WTC11 (cell line): ENCODE data around the gene PLD3. TPM values are rescaled to one million over a fixed set of nuclear protein-coding genes. Genes with fewer than 3 reads are reported as not detected.

ENCODE experiments used
- ATAC-seq: fragments of 200-7000 bp; cut with Tn5 transposase; 2 replicates; pipeline ENCODE4 v1.10.0; 2021; ENCODE audit warnings: mild to moderate bottlenecking, moderate library complexity
- CTCF ChIA-PET: fragments of 300-600 bp; sonication (Branson Sonifier 250); formaldehyde crosslinking; loops from one replicate; lab custom pipeline; 2021; ENCODE audit warnings: antibody characterized with exemption; lab: Charles Lee
- POLR2A ChIA-PET: fragments of 350-600 bp; sonication (Branson Sonifier 250); formaldehyde crosslinking; loops from one replicate; lab custom pipeline; 2021; ENCODE audit warnings: antibody characterized with exemption; lab: Charles Lee
- DNase-seq: peaks from one replicate; pipeline ENCODE4 v3.0.0; 2021; ENCODE audit warnings: low spot score
- H3K27ac Mint-ChIP-seq: 2 replicates; pipeline ENCODE4 v1.8.0; 2021; ENCODE audit warnings: mixed read lengths
- H3K27me3 Mint-ChIP-seq: 2 replicates; pipeline ENCODE4 v1.8.0; 2021; ENCODE audit warnings: low read depth, mild to moderate bottlenecking, moderate library complexity, mixed read lengths
- H3K36me3 Mint-ChIP-seq: 2 replicates; pipeline ENCODE4 v1.8.0; 2021; ENCODE audit warnings: mixed read lengths
- H3K4me1 Mint-ChIP-seq: 2 replicates; pipeline ENCODE4 v1.8.0; 2022; ENCODE audit warnings: mixed read lengths
- H3K4me3 Mint-ChIP-seq: 2 replicates; pipeline ENCODE4 v1.8.0; 2021; ENCODE audit warnings: mild to moderate bottlenecking, moderate library complexity, mixed read lengths
- H3K9me3 Mint-ChIP-seq: 2 replicates; pipeline ENCODE4 v1.8.0; 2021; ENCODE audit warnings: mixed read lengths
- CBFB ChIP-seq: sonication (generic); formaldehyde crosslinking; IDR thresholded peaks from 2 replicates; pipeline ENCODE4 v1.8.1; 2022; ENCODE audit warnings: mild to moderate bottlenecking, low read depth, missing genetic modification reagents
- CDX4 ChIP-seq: fragments of 250-450 bp; sonication (Bioruptor Pico); IDR thresholded peaks from 2 replicates; pipeline ENCODE4 v1.9.0; 2021; ENCODE audit warnings: moderate library complexity, mild to moderate bottlenecking, inconsistent platforms, borderline replicate concordance
- E2F4 ChIP-seq: sonication (generic); formaldehyde crosslinking; IDR thresholded peaks from 2 replicates; pipeline ENCODE4 v1.8.1; 2022; ENCODE audit warnings: low read depth, mild to moderate bottlenecking, moderate library complexity, missing genetic modification reagents, borderline replicate concordance
- ERG ChIP-seq: fragments of 250-450 bp; sonication (Bioruptor Pico); IDR thresholded peaks from 2 replicates; pipeline ENCODE4 v1.8.0; 2021; ENCODE audit warnings: mild to moderate bottlenecking
- FOXJ3 ChIP-seq: sonication (generic); formaldehyde crosslinking; IDR thresholded peaks from 2 replicates; pipeline ENCODE4 v1.9.0; 2021; ENCODE audit warnings: missing genetic modification reagents, mild to moderate bottlenecking, borderline replicate concordance
- FOXP1 ChIP-seq: sonication (generic); formaldehyde crosslinking; IDR thresholded peaks from 2 replicates; pipeline ENCODE4 v1.8.0; 2022; ENCODE audit warnings: missing genetic modification reagents, mild to moderate bottlenecking, moderate library complexity, borderline replicate concordance
- RELA ChIP-seq: sonication (generic); formaldehyde crosslinking; IDR thresholded peaks from 2 replicates; pipeline ENCODE4 v1.8.1; 2022; ENCODE audit warnings: missing genetic modification reagents, mild to moderate bottlenecking, borderline replicate concordance
- SP1 ChIP-seq: sonication (generic); formaldehyde crosslinking; conservative IDR thresholded peaks from 2 replicates; pipeline ENCODE4 v1.8.1; 2022; ENCODE audit warnings: missing genetic modification reagents
- TEAD1 ChIP-seq: sonication (generic); formaldehyde crosslinking; IDR thresholded peaks from 2 replicates; pipeline ENCODE4 v1.8.0; 2022; ENCODE audit warnings: mild to moderate bottlenecking, missing genetic modification reagents
- TP53 ChIP-seq: sonication (generic); formaldehyde crosslinking; IDR thresholded peaks from 2 replicates; pipeline ENCODE4 v1.8.1; 2023; ENCODE audit warnings: mild to moderate bottlenecking, missing genetic modification reagents
- ZNF263 ChIP-seq: sonication (generic); formaldehyde crosslinking; IDR thresholded peaks from 2 replicates; pipeline ENCODE4 v1.8.1; 2022; ENCODE audit warnings: low read depth, mild to moderate bottlenecking, moderate library complexity, missing genetic modification reagents
- ZNF281 ChIP-seq: sonication (generic); formaldehyde crosslinking; IDR thresholded peaks from 2 replicates; pipeline ENCODE4 v1.8.0; 2023; ENCODE audit warnings: mild to moderate bottlenecking, missing genetic modification reagents
- ZNF512 ChIP-seq: sonication (generic); formaldehyde crosslinking; IDR thresholded peaks from 2 replicates; pipeline ENCODE4 v1.8.1; 2022; ENCODE audit warnings: missing genetic modification reagents, borderline replicate concordance
- ZNF532 ChIP-seq: fragments of 250-450 bp; sonication (Bioruptor Pico); IDR thresholded peaks from 2 replicates; pipeline ENCODE4 v1.9.0; 2021; ENCODE audit warnings: mild to moderate bottlenecking, borderline replicate concordance
- total RNA-seq: library from RNA; stranded (reverse); gene quantifications from 3 replicates; pipeline ENCODE4 v1.2.3, GENCODE V29; 2021

PLD3 gene
- total RNA-seq, 1 experiment from 2014 or later = 190 TPM

GRCh38 chr19:40379446-40380198 lies 31.1 kb downstream of the PLD3 start:
- CTCF ChIA-PET = interaction anchor here (0.5 to 3.3 kb wide), 4 partner anchors 8 to 518 kb away, joined by 3 to 28 read pairs (median 12); no protein-coding TSS in a partner anchor
- Mint-ChIP-seq H3K27ac (no peak overlapping the region; the same call in 1 of the 2 replicates), H3K27me3 (no peaks in the 10 kb centered on the region), H3K4me3 (no peak overlapping the region), H3K36me3 (peaks cover 5% of the 10 kb centered on the region; the same call in 1 of the 2 replicates), H3K4me1 (0 out of 2 replicates have a peak, but pooled peaks cover 4% of the 10 kb centered on the region), H3K9me3 (no peaks in the 10 kb centered on the region)
- POLR2A ChIA-PET = no interaction called here
- ATAC-seq = no peak
- DNase-seq = no peak
- TF ChIP-seq ZNF263 (CRISPR knock-in tag) (no peak), ERG (CRISPR knock-in tag) (no peak), CDX4 (CRISPR knock-in tag) (no peak), TP53 (no peak), RELA (CRISPR knock-in tag) (no peak)

GRCh38 chr19:40380199-40381037 lies 31.9 kb downstream of the PLD3 start:
- ChIA-PET CTCF (interaction anchor here (0.7 to 3.3 kb wide), 12 partner anchors 9 to 163 kb away, joined by 3 to 28 read pairs (median 4); partner anchors contain the start of gene SERTAD1), POLR2A (interaction anchor here (0.8 kb wide), 1 partner anchor 13 kb away, joined by 3 read pairs; no protein-coding TSS in a partner anchor)
- Mint-ChIP-seq H3K36me3 (no peaks in the 10 kb centered on the region), H3K27me3 (no peaks in the 10 kb centered on the region), H3K27ac (no peak overlapping the region), H3K9me3 (no peaks in the 10 kb centered on the region), H3K4me3 (no peak overlapping the region), H3K4me1 (0 out of 2 replicates have a peak, but pooled peaks cover 4% of the 10 kb centered on the region)
- DNase-seq = no peak
- ATAC-seq = no peak
- TF ChIP-seq ZNF512 = no peak
- no peak for TF ChIP-seq E2F4
- TF ChIP-seq CBFB (CRISPR knock-in tag) = no peak
- no peak for TF ChIP-seq FOXJ3 (CRISPR knock-in tag)
- TF ChIP-seq ZNF532 (CRISPR knock-in tag) = no peak
- TF ChIP-seq SP1 (CRISPR knock-in tag) = no peak
- TF ChIP-seq FOXP1 (CRISPR knock-in tag) = no peak
- no peak for TF ChIP-seq TEAD1 (CRISPR knock-in tag)
- TF ChIP-seq ZNF281 (CRISPR knock-in tag) = no peak
